Testis (tissue), 2 donors: ENCODE data around the gene PSEN2.

ENCODE experiments used
- POLR2A ChIP-seq: fragments of 450-650 bp; IDR thresholded peaks from one replicate; pipeline ENCODE4 v1.6.1; 2017; ENCODE audit warnings: antibody characterized with exemption, mild to moderate bottlenecking, moderate library complexity
- TF ChIP-seq, protein P1 (sequence below), 3 experiments: fragments of 450-650 bp in 2 of 3; fragments of 200-600 bp in 1 of 3; sonication (generic) in 1 of 3; IDR thresholded peaks; one replicate each; pipeline ENCODE4 v1.5.1; 2016 to 2019; ENCODE audit warnings: antibody characterized with exemption in 3 of 3, mild to moderate bottlenecking in 2 of 3, moderate library complexity in 1 of 3

- TF ChIP-seq, protein P1, sequence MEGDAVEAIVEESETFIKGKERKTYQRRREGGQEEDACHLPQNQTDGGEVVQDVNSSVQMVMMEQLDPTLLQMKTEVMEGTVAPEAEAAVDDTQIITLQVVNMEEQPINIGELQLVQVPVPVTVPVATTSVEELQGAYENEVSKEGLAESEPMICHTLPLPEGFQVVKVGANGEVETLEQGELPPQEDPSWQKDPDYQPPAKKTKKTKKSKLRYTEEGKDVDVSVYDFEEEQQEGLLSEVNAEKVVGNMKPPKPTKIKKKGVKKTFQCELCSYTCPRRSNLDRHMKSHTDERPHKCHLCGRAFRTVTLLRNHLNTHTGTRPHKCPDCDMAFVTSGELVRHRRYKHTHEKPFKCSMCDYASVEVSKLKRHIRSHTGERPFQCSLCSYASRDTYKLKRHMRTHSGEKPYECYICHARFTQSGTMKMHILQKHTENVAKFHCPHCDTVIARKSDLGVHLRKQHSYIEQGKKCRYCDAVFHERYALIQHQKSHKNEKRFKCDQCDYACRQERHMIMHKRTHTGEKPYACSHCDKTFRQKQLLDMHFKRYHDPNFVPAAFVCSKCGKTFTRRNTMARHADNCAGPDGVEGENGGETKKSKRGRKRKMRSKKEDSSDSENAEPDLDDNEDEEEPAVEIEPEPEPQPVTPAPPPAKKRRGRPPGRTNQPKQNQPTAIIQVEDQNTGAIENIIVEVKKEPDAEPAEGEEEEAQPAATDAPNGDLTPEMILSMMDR (IDR thresholded peaks at IDR 0.05): no peak
- no peak for TF ChIP-seq POLR2A
Observed at GRCh38 chr1:226903819-226904716, 33.7 kb downstream of the PSEN2 start.
